ENCODE measurements around the gene ADSS2.

ADSS2 gene

DNA sequence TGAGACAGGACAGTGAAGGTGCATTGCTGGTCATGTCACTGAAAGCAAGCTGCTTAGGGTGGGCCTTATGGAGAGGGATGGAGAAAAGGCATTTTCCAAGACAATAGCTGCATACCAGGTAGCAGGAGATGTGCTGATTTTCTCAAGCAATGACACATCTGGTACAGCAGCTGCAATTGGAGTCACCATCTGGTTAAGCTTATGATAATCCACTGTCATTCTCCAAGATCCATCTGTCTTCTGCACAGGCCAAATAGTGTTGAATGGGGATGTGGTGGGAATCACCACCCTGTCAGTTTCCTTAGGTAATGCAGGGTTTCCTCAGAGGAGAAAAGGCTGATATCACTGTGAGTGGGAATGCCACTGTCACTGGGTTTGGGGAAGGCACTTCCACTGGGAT is 54.6 kb downstream of the ADSS2 start:
- H3K4me3 ChIP-seq (replicated peaks; ENCODE audit: low read depth, low read length): no peak overlapping the region
- no peak for DNase-seq (ENCODE audit: low read depth)
- TF ChIP-seq, protein P1, sequence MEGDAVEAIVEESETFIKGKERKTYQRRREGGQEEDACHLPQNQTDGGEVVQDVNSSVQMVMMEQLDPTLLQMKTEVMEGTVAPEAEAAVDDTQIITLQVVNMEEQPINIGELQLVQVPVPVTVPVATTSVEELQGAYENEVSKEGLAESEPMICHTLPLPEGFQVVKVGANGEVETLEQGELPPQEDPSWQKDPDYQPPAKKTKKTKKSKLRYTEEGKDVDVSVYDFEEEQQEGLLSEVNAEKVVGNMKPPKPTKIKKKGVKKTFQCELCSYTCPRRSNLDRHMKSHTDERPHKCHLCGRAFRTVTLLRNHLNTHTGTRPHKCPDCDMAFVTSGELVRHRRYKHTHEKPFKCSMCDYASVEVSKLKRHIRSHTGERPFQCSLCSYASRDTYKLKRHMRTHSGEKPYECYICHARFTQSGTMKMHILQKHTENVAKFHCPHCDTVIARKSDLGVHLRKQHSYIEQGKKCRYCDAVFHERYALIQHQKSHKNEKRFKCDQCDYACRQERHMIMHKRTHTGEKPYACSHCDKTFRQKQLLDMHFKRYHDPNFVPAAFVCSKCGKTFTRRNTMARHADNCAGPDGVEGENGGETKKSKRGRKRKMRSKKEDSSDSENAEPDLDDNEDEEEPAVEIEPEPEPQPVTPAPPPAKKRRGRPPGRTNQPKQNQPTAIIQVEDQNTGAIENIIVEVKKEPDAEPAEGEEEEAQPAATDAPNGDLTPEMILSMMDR (IDR thresholded peaks at IDR 0.05; ENCODE audit: low read length, missing control alignments): no peak

DNA sequence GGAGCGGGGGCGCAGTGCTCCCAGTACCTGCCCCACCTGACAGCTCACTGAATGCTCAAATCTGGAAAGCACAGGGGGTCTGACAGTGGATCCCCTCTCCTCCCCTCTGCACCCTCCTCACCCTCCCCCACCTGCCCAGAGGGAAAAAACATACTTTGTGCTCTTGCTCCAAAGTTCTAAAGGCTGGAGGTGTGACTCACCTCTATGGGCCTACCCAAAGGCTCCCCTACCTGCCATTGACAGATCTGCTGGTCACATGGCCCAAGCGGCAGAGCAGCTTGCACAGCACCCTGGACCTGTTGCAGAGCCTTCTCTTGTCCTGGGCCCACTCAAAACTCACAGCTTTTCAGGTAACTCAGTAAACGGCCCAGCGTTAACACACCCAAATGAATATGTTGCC is 55.7 kb downstream of the ADSS2 start:
- no peak overlapping the region for H3K4me3 ChIP-seq (replicated peaks; ENCODE audit: low read depth, low read length)
- TF ChIP-seq, protein P1 (IDR thresholded peaks at IDR 0.05; ENCODE audit: low read length, missing control alignments): no peak
- DNase-seq (ENCODE audit: low read depth): no peak

DNA sequence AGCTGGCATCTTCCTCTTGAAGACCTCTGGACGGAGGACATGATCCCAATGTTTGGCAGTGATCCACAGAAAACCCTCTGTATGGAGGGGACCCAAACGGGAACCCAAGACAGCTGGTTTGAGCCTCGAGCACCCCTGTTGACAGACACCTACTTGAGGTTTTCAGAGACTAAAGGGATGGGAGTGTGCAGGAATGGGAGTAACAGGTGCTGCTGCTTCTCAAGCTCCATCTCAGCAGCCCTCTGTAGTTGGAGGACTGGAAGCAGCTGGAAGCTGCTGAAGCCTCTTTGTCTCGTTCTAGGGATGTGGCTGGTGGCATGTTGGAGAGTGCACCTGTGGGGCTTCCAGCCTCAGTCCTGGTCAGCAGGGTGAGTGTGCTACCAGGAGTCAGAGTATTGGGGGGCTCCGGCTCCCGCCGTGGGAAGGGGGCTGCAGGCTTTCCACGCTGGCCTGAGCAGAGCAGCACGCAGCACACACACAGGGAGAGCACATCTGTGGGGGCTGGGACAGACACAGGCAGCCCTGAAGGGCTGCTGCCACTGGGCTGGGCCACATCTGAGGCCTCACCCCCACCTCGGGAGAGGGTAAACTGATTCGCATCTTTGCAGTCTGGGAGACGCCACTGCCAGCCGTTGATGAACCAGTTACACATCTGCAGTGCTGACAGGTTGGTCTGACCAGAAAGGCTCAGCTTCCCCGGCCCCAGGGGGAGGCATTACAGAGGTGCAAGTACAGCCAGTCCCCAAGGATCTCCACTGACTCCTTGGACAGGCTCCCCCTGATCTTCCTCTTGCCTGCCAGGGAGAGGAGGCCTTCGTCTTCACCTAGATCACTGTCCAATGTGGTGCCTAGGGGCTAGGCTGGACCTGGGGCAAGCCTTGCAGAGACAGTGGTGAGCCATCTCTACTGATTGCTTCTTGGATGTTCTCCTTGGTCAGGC is 56.6 kb downstream of the ADSS2 start:
- DNase-seq (ENCODE audit: low read depth): no peak
- no peak overlapping the region for H3K4me3 ChIP-seq (replicated peaks; ENCODE audit: low read depth, low read length)
- TF ChIP-seq, protein P1 (IDR thresholded peaks at IDR 0.05; ENCODE audit: low read length, missing control alignments): no peak

DNA sequence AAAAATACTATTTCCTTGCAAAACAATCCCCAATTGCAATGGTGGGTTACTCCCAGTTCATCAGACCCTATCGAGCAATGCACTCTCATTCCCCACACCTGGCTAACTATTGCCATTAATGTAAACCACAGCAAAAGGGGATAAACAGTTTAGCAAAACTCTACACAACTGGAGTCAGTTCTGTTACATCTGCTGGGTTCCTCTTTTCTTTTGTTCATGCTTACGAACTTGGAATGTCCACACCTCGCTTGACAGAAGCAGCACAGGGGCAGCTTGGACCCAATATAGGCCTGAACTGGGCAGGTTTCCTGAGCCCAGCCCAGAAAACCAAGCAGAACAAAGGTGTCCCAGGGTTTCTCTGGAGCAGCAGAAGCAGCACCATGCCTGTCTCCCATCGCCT is 57.4 kb downstream of the ADSS2 start:
- no peak for DNase-seq (ENCODE audit: low read depth)
- no peak overlapping the region for H3K4me3 ChIP-seq (replicated peaks; ENCODE audit: low read depth, low read length)
- TF ChIP-seq, protein P1 (IDR thresholded peaks at IDR 0.05; ENCODE audit: low read length, missing control alignments): no peak

DNA sequence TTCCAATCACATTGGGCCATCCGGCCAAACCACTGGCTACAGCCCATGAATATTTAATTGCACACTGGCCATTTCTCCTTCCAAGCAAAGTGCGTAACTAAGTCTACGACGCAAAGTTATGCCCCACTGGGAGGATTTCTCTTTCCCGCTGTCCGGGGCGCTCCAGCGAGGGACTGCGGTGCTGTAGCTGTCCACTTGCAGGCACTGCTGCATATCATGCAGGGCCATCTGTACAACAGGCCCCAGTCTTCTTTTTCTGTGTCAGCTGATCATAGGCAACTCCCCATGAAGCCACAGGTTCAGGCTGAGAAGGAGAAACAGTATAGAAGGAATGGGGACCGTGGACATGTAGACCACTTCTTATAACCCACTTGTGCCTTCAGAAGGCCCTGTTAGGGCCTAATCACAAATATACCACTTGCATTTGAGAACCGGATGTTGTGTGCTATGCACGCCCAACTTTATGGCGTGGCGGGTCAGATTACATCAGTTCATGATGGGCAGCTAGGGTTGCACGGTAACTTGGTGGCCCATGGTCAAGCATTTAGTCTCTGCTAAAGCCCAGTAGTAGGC is 58.0 kb downstream of the ADSS2 start:
- TF ChIP-seq, protein P1 (IDR thresholded peaks at IDR 0.05; ENCODE audit: low read length, missing control alignments): no peak
- no peak overlapping the region for H3K4me3 ChIP-seq (replicated peaks; ENCODE audit: low read depth, low read length)
- DNase-seq (ENCODE audit: low read depth): no peak

DNA sequence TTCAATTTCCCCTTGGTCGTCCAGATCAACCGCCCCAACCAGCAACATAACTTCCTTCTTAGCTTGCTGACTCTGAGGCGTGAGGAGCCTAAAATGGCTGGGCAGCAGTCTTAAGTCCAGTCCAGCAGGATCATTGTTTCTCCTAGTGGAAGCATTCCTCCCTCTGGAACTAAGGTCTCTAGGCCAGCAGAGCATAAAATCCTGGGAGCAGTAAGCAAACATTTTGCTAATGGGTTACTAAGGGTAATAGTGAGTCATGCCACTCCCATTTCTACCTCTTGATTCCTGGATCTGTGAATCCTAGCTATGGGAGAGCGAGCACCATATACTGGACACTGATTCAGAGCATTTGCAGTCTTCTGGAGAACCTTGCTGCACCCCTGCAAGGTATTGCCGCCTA is 59.9 kb downstream of the ADSS2 start:
- TF ChIP-seq, protein P1 (IDR thresholded peaks at IDR 0.05; ENCODE audit: low read length, missing control alignments): no peak
- DNase-seq (ENCODE audit: low read depth): no peak
- H3K4me3 ChIP-seq (replicated peaks; ENCODE audit: low read depth, low read length): no peak overlapping the region

Measured in fibroblast of pulmonary artery (primary cell).